SK-N-MC (cell line): Measurements from ENCODE around the gene ISG20L2.

Source experiments
- EZH2 ChIP-seq: fragments of 200-600 bp; sonication (generic); IDR thresholded peaks from one replicate; pipeline ENCODE4 v1.6.1; 2017; ENCODE audit warnings: antibody characterized with exemption
- FOXP2 ChIP-seq: optimal IDR thresholded peaks from 2 replicates; pipeline ENCODE3; 2011; ENCODE audit warnings: mild to moderate bottlenecking, moderate library complexity; ENCODE audit not compliant: insufficient read depth; ENCODE audit errors: extremely low read length, control extremely low read depth
- POLR2AphosphoS5 ChIP-seq: IDR thresholded peaks from 2 replicates; pipeline ENCODE4 v1.6.1; 2012; ENCODE audit warnings: mild to moderate bottlenecking, low read depth, low read length, borderline replicate concordance

DNA sequence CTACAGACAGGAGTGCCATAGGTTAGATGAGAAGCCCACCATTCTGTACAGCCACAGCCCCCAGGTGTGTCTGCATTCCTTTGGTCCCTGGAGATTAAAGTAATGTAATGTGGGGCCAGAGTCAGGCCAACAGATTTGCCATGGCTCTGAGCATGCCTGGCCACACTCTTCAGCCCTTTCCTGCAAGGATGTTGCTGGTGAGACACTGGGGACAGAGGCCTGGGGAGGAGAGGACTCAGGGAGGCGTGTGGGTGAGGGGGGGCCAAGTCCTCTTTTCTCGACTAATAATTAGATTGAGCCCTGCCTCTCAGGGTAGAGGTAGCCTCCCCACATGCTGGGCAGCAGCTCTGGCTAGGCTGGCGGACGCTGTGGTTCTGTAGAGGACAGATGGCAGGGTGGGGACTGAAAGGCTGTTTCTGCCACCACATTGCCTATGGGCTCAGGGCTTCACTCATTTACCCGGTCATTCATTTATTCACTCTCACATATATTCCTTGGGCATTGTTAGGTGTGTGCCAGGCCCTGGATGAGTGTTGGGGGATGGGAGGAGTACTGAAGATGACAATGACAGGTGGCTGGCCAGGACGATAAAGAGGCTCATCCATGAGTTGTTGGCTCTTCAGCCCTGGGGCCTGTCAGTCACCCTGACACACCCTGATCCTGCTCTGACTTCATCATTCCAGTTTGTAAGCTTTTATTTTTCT is 31.7 kb upstream of the ISG20L2 start:
- TF ChIP-seq EZH2 = no peak
- TF ChIP-seq POLR2AphosphoS5 = no peak
- no peak for TF ChIP-seq FOXP2
